Measurements from ENCODE around the gene BMPER.

BMPER gene

GRCh38 chr7:34104115-34104514 is 198.8 kb downstream of the BMPER start:
- DNase-seq = no peak

GRCh38 chr7:34104992-34105391 is 199.7 kb downstream of the BMPER start:
- no peak for DNase-seq

GRCh38 chr7:34107276-34107675 is 201.9 kb downstream of the BMPER start:
- DNase-seq = no peak

- DNase-seq = no peak
Measured at GRCh38 chr7:34108165-34108564, 202.8 kb downstream of the BMPER start.

GRCh38 chr7:34109936-34110780 is 204.8 kb downstream of the BMPER start:
- DNase-seq = peak in 1 of 2 experiments; percentile 3

GRCh38 chr7:34111031-34111430 is 205.7 kb downstream of the BMPER start:
- no peak for DNase-seq

GRCh38 chr7:34115503-34115902 is 210.2 kb downstream of the BMPER start:
- DNase-seq = no peak

- DNase-seq = no peak
Measured at GRCh38 chr7:34117573-34117972, 212.2 kb downstream of the BMPER start.

GRCh38 chr7:34121366-34121765 is 216.0 kb downstream of the BMPER start:
- DNase-seq = no peak

GRCh38 chr7:34123316-34123715 is 218.0 kb downstream of the BMPER start:
- no peak for DNase-seq

- no peak for DNase-seq
Measured at GRCh38 chr7:34124765-34125164, 219.4 kb downstream of the BMPER start.

GRCh38 chr7:34128762-34129161 is 223.4 kb downstream of the BMPER start:
- DNase-seq = no peak

- DNase-seq = no peak
Measured at GRCh38 chr7:34130558-34131295, 225.4 kb downstream of the BMPER start.

- DNase-seq = no peak
Measured at GRCh38 chr7:34131371-34131770, 226.0 kb downstream of the BMPER start.

GRCh38 chr7:34133356-34133982 is 228.1 kb downstream of the BMPER start:
- no peak for DNase-seq

- peak; percentile 15 to 80 for DNase-seq
Measured at GRCh38 chr7:34133983-34134782, 228.8 kb downstream of the BMPER start.

GRCh38 chr7:34135924-34136323 is 230.6 kb downstream of the BMPER start:
- no peak for DNase-seq

GRCh38 chr7:34136698-34137097 is 231.4 kb downstream of the BMPER start:
- DNase-seq = no peak

GRCh38 chr7:34137176-34137575 is 231.8 kb downstream of the BMPER start:
- DNase-seq = no peak

- no peak for DNase-seq
Measured at GRCh38 chr7:34138483-34138882, 233.1 kb downstream of the BMPER start.

- DNase-seq = no peak
Measured at GRCh38 chr7:34139086-34139485, 233.7 kb downstream of the BMPER start.

GRCh38 chr7:34140066-34140465 is 234.7 kb downstream of the BMPER start:
- no peak for DNase-seq

GRCh38 chr7:34143402-34143801 is 238.1 kb downstream of the BMPER start:
- no peak for DNase-seq
